NCI-H128 (cell line): ENCODE data around the gene DESI1.
A peak's percentile ranks its signal among the peaks of the same experiment; 100 is the strongest.
"Not testable (repeated sequence)": the region's sequence is repeated elsewhere in the genome, so short reads cannot be mapped to it uniquely, and the experiment has no call there.

ENCODE experiments used
- DNase-seq: peaks from one replicate; lab custom pipeline; 2025; ENCODE audit not compliant: unreplicated experiment; lab: John Stamatoyannopoulos, UW

Gene DESI1

DNA sequence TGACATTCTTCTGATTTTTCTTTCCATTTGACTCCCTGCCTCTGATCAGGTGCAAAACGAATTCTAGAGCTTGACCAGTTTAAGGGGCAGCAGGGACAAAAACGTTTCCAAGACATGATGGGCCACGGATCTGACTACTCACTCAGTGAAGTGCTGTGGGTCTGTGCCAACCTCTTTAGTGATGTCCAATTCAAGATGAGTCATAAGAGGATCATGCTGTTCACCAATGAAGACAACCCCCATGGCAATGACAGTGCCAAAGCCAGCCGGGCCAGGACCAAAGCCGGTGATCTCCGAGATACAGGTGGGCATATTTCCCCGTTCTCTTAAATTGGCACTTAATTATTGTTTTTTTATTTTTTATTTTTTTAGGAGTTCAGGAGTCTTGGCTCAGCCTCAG is 15.6 kb upstream of the DESI1 start:
- no peak for DNase-seq

- DNase-seq = not testable (repeated sequence)
These were observed 13.8 kb upstream of the DESI1 start for GRCh38 chr22:41634610-41635009.

DNA sequence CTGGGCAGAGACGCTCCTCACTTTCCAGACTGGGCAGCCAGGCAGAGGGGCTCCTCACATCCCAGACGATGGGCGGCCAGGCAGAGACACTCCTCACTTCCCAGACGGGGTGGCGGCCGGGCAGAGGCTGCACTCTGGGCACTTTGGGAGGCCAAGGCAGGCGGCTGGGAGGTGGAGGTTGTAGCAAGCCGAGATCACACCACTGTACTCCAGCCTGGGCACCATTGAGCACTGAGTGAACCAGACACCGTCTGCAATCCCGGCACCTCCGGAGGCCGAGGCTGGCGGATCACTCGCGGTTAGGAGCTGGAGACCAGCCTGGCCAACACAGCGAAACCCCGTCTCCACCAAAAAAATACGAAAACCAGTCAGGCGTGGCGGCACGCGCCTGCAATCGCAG is 10.8 kb upstream of the DESI1 start:
- DNase-seq = not testable (repeated sequence)

DNA sequence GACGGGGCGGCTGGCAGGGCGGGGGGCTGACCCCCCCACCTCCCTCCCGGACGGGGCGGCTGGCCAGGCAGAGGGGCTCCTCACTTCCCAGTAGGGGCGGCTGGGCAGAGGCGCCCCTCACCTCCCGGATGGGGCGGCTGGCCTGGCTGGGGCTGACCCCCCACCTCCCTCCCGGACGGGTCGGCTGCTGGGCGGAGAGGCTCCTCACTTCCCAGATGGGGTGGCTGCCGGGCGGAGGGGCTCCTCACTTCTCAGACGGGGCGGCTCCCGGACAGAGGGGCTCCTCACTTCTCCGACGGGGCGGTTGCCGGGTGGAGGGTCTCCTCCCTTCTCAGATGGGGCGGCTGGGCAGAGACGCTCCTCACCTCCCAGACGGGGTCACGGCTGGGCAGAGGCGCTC is 10.3 kb upstream of the DESI1 start:
- not testable (repeated sequence) for DNase-seq

DNA sequence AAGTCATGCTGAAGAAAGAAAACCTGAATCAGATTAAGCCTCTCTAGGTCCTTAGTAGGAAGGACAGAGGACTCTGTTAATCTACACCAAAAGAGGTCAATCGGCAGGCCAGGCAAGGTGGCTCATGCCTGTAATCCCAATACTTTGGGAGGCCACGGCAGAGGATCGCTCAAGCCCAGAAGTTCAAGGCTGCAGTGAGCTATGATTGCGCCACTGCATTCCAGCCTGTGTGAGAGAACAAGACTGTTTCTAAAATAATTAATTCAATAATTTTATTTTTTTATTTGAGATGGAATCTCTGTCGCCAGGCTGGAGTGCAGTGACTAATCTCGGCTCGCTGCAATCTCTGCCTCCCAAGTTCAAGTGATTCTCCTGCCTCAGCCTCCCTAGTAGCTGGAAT is 4.7 kb upstream of the DESI1 start:
- DNase-seq = no peak

- DNase-seq = no peak
These were observed 1.0 kb upstream of the DESI1 start for GRCh38 chr22:41621911-41622179.

DNA sequence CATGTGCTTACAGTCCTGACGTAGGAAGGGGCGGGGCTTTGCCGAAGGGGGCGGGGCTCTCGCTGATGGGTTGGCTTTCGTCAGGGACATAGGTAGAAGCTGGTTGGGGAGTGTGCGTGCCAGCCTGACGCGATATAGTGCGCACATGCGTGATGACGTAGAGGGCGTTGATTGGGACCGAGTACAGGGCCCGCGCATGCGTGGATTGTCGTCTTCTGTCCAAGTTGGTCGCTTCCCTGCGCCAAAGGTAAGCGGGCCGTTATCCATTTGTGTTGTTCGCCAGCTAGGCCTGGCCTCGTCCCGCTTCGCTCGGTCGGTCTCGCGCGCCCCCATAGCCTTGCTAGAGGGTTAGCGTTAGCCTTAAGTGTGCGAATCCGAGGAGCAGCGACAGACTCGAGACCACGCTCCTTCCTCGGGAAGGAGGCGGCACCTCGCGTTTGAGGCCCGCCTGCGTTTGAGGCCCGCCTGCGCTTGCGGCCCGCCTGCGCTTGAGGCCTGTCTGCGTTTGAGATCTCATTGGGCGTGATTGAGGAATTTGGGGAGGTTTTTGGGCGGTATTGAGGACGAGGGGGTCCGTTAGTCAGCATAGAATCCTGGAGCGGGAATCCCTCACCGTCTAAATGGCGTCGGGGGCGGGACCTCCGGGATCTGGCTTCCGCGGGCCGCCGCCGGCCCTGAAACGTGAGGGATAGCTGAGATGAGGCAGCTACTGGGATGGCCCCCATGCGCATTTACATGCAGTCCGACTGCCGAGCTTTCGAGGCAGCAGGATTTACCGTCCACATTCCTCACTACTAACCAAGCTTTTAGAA is 462 bp upstream of the DESI1 start, which contains the start of gene XRCC6:
Gene XRCC6, plus strand, starts transcription at position 197 of the 812 bp plus-strand sequence. CDS start 710 bp downstream, outside the sequence.
- peak; percentile 90 for DNase-seq

DNA sequence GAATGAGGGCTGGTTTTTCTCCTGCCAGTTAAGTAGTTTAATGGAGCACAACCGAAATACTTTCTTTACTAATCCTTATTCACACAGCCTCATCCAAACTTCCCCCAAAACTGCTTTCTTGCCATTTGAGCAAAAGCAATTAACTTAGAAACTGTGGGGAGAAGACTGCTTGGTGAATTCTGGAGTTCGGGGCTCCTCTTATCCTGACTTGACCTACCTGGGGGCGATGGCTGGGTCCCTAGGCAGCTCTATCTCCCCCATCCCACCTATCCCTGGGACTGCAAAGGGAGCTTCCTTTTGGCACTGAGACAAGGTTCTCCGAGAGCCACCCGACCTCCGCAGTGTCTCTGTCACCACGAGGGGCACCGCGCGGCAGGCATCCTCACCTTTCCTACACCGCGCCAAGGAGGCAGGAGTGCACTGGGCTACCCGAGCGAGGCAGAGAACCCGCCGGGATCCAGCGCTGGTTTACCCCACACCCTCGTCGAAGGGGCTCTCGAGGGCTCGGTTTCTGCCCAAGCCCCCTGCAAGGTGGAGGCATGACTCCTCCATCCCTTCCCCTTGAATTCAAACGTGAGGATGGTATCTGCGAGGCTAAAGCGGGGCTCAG is 759 bp downstream of the DESI1 start:
- no peak for DNase-seq

DNA sequence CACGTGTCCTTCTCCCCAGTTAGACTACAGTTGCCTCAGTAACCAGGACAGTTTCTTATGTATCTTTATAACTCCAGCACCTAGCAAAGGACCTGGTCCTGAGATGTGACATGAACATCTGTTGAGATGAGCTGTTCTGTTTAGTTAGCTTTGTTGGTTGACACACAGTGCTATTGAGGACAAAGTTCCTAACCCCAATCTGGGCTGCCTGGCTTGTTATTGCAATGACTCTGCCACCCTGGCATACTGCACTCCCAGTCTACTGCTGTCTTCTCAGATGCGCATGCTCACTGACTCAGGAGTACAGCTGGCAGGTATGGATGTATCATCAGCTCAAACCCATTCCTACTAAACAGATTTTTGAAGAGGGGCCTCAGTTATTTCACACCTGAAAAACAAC is 7.4 kb downstream of the DESI1 start:
- DNase-seq = no peak

DNA sequence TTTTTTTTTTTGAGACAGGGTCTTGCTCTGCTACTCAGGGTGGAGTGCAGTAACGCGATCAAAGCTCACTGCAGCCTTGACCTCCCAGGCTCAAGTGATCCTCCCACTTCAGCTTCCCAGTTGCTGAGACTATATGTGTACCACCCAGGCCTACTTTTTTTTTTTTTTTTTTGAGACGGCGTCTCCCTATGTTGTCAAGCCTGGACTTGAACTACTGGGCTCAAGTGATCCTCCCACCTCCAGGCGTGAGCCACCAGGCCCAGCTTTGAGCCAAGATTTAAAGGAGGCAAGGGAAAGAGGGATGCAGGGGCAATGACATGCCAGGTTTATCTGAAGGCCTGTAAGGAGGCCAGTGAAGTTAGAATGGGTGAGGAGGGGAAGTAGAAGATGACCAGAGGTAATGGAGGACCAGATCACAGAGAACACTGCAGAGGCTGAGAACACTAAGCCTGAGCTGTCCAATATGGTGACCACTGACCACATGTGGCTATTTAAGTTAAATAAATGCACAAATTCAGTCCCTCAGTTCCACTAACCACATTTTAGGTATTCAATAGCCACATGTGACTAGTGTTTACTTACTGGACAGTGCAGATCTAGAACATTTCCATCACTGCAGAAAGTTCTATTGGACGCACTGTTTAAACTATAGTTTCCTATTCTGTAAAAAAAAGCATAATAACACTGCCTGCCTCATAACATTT is 8.1 kb downstream of the DESI1 start:
- no peak for DNase-seq

DNA sequence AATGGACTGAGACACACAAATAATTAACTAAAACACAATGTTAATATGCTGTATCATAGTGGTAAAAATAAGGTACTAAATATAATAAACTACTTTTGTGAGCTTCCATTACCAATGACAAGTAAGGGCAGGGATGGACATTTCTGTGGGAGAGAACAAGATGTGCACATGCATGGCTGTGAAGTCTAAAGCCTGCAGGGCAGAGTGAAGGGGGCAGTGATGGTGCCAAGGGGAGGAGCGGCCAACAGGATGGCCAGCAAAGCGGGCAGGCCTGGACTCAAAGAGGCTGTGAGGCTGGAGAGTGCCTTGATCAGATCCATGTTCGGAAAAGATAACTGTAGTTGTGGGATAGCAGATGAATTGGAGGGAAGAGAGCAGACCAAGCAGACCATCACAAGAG is 12.5 kb downstream of the DESI1 start:
- no peak for DNase-seq

DNA sequence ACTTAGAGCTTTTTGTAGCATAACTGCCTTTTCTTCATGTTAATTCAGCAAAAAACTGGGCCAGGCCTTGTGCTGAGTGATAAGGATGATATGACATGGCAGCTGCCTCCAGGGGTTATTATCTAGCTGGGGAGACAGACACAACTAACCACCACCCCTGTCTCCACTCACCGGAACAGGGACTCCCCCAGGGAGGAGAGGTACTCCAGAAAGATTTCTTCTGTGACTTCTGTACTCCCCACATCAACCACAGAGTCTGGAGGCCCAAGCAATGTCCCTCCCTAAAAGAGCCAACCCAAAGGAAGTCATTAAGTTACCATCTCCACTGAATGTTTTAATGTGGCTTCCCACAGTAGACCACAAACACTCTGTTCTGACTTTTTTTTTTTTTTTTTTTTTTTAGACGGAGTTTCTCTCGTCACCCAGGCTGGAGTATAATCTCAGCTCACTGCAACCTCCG is 16.9 kb downstream of the DESI1 start:
- no peak for DNase-seq

DNA sequence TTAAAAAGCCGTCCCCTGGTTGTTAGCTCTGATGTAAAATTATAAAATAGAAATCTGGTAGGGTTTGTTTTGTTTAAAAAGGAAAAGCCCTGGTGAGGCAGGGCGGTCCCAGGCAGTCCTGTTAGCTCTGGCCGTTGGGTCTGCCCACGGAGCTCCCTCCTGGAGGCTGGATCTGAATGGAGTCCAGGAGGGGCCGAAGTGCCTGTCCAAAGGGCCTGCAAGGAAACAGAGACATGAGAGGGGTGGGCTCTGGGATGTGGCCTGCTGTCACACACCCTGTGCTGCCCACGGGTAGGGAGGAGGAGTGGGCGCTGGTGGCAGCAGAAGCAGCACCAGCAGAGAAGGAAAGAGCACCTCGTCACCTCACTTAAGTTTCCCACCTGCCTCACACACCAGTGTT is 19.9 kb downstream of the DESI1 start:
- no peak for DNase-seq

GRCh38 chr22:41598891-41599635 is 21.8 kb downstream of the DESI1 start:
- DNase-seq = no peak

GRCh38 chr22:41598081-41598480 is 22.8 kb downstream of the DESI1 start:
- DNase-seq = no peak

DNA sequence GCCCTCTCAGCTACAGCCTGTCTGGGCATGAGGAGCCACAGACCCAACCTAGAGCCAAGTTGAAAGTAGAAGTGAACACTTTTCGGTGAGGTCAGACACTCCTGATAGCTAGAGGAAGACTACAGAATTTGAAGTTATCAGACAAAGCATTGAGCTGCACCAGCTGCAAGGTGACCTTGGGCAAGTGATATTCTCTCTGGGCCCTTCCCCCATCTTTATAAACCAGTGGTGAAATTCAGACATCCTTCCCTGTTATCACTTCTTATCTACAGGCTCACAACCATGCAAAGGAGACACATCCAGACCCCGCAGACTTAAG is 23.2 kb downstream of the DESI1 start:
- no peak for DNase-seq

DNA sequence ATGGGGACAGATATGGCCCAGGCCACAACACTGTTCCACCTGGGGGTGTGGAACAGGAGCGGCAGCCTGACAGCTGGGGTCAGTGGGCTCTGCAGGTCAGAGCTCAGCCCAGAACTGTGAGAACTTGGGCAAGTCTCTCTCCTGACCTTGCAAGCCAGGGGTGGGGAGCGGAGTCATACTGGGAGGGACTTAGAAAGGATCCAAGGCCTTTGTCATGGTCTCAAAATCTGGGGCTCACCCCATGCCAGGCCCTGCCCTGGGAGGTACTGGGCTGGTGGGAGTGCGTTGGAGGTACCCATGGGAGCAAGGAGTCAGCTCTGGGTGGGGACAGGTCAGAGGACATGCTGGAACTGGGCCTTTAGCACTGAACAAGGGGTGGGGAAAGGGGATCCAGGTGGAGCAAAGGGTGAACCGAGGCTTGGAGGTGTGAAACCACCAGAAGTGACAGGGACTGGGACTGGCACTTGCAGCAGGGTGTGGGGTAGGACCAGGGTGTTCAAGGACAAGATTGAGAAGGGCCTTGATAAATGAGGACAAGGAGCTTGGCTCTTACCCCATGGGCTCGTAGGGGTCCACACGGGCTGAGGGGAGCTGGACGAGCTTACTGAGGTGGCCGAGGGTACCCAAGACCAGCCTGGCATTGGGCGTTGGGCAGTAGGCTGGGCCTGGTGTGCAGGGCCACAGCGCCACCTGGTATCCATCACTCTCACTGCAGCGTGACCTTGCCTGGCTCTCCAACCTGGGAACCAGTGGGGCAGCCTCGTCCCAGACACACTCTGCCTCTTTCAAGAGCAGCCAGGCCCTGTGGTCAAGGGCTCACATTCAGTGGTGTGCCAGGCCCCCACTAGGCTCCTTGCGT is 23.8 kb downstream of the DESI1 start:
- DNase-seq = peak; percentile 3

- no peak for DNase-seq
These were observed 25.1 kb downstream of the DESI1 start for GRCh38 chr22:41595703-41596102.

GRCh38 chr22:41593336-41593960 is 27.4 kb downstream of the DESI1 start:
- DNase-seq = not testable (repeated sequence)
